Mesenchymal stem cell (in vitro differentiated cells and primary cell): ENCODE data around the gene ZBTB7C.

ENCODE experiments used
- DNase-seq: peaks from one replicate; pipeline ENCODE4 v3.0.0-alpha.2; 2013
- H2AFZ ChIP-seq: one replicate; pipeline ENCODE4 v1.6.1; 2013; ENCODE audit warnings: low read depth, mild to moderate bottlenecking, control low read depth, inconsistent platforms, low read length, moderate library complexity
- H2AK5ac ChIP-seq: 2 replicates; pipeline ENCODE4 v1.6.1; 2013; ENCODE audit warnings: low read length, moderate library complexity, mild to moderate bottlenecking, inconsistent platforms; ENCODE audit not compliant: severe bottlenecking
- H2BK120ac ChIP-seq: one replicate; pipeline ENCODE4 v1.6.1; 2013; ENCODE audit warnings: low read depth, mild to moderate bottlenecking, inconsistent platforms, low read length, moderate library complexity
- H2BK12ac ChIP-seq, 2 experiments: one replicate each; pipeline ENCODE4 v1.6.1; 2013; ENCODE audit warnings: inconsistent platforms in 2 of 2, low read length in 2 of 2, mild to moderate bottlenecking in 2 of 2, moderate library complexity in 2 of 2, control low read depth in 1 of 2
- H2BK15ac ChIP-seq: one replicate; pipeline ENCODE4 v1.6.1; 2013; ENCODE audit warnings: mild to moderate bottlenecking, low read depth, inconsistent platforms; ENCODE audit not compliant: poor library complexity, severe bottlenecking
- H2BK5ac ChIP-seq: 2 replicates; pipeline ENCODE4 v1.6.1; 2013; ENCODE audit warnings: low read depth, mild to moderate bottlenecking, low read length, control low read depth, inconsistent platforms; ENCODE audit not compliant: poor library complexity, severe bottlenecking
- H3K14ac ChIP-seq, 2 experiments: one replicate each; pipeline ENCODE4 v1.6.1; 2013; ENCODE audit warnings: inconsistent platforms in 2 of 2, low read length in 2 of 2, control low read depth in 1 of 2, mild to moderate bottlenecking in 1 of 2, moderate library complexity in 1 of 2
- H3K18ac ChIP-seq, 2 experiments: one replicate each; pipeline ENCODE4 v1.6.1; 2013; ENCODE audit warnings: inconsistent platforms in 2 of 2, low read length in 2 of 2, control low read depth in 1 of 2, low read depth in 1 of 2, mild to moderate bottlenecking in 1 of 2
- H3K23ac ChIP-seq, 2 experiments: one replicate each; pipeline ENCODE4 v1.6.1; 2013; ENCODE audit warnings: inconsistent platforms in 2 of 2, low read length in 2 of 2, mild to moderate bottlenecking in 2 of 2, moderate library complexity in 2 of 2, control low read depth in 1 of 2
- H3K27ac ChIP-seq: 2 replicates; pipeline ENCODE4 v1.5.1; 2013; ENCODE audit warnings: mild to moderate bottlenecking, moderate library complexity, low read length, control low read depth, inconsistent platforms; ENCODE audit not compliant: poor library complexity, severe bottlenecking
- H3K27me3 ChIP-seq, 2 experiments: 2 replicates each; pipeline versions ENCODE4 v1.6.1 to v1.7.0; 2013; ENCODE audit warnings: low read length in 2 of 2, mild to moderate bottlenecking in 2 of 2, moderate library complexity in 2 of 2, control low read depth in 1 of 2, inconsistent platforms in 1 of 2; ENCODE audit not compliant: control insufficient read depth in 1 of 2, insufficient read depth in 1 of 2
- H3K36me3 ChIP-seq, 2 experiments: 2 replicates each; pipeline versions ENCODE4 v1.6.1 to v1.7.0; 2013; ENCODE audit warnings: low read length in 2 of 2, control low read depth in 1 of 2, inconsistent platforms in 1 of 2, low read depth in 1 of 2, mild to moderate bottlenecking in 1 of 2; ENCODE audit not compliant: insufficient read depth in 2 of 2, control insufficient read depth in 1 of 2
- H3K4ac ChIP-seq, 2 experiments: one replicate each; pipeline ENCODE4 v1.6.1; 2013; ENCODE audit warnings: inconsistent platforms in 2 of 2, low read length in 2 of 2, mild to moderate bottlenecking in 2 of 2, moderate library complexity in 2 of 2, control low read depth in 1 of 2, low read depth in 1 of 2
- H3K4me1 ChIP-seq: 2 replicates; pipeline ENCODE4 v1.6.1; 2013; ENCODE audit warnings: low read depth, low read length, control low read depth; ENCODE audit not compliant: control insufficient read depth, insufficient read depth
- H3K4me2 ChIP-seq: 2 replicates; pipeline ENCODE4 v1.6.1; 2013; ENCODE audit warnings: low read length, mild to moderate bottlenecking, inconsistent platforms; ENCODE audit not compliant: poor library complexity, severe bottlenecking
- H3K4me3 ChIP-seq, 2 experiments: 2 replicates each; pipeline versions ENCODE4 v1.5.1 to v1.7.0; 2013; ENCODE audit warnings: low read length in 2 of 2, mild to moderate bottlenecking in 2 of 2, control low read depth in 1 of 2, low read depth in 1 of 2; ENCODE audit not compliant: insufficient read depth in 1 of 2
- H3K79me1 ChIP-seq: replicated peaks from 2 replicates; pipeline ENCODE4 v1.6.1; 2013; ENCODE audit warnings: mild to moderate bottlenecking, control low read depth, low read length, inconsistent platforms; ENCODE audit not compliant: poor library complexity, severe bottlenecking
- H3K9ac ChIP-seq: 2 replicates; pipeline ENCODE4 v1.7.0; 2013; ENCODE audit warnings: mild to moderate bottlenecking, low read length, moderate library complexity
- H3K9me3 ChIP-seq: 2 replicates; pipeline ENCODE4 v1.7.0; 2013; ENCODE audit warnings: mild to moderate bottlenecking, low read length; ENCODE audit not compliant: control insufficient read depth
- H4K8ac ChIP-seq: one replicate; pipeline ENCODE4 v1.6.1; 2013; ENCODE audit warnings: inconsistent platforms, mild to moderate bottlenecking, low read length, moderate library complexity
- H4K91ac ChIP-seq: one replicate; pipeline ENCODE4 v1.6.1; 2013; ENCODE audit warnings: mild to moderate bottlenecking, low read length, inconsistent platforms
- WGBS: methylation state at CpG from one replicate; pipeline ENCODE4 v1.1.7; 2013; ENCODE audit warnings: mixed read lengths; 5-methylcytosine and 5-hydroxymethylcytosine counted together

ZBTB7C gene

DNA sequence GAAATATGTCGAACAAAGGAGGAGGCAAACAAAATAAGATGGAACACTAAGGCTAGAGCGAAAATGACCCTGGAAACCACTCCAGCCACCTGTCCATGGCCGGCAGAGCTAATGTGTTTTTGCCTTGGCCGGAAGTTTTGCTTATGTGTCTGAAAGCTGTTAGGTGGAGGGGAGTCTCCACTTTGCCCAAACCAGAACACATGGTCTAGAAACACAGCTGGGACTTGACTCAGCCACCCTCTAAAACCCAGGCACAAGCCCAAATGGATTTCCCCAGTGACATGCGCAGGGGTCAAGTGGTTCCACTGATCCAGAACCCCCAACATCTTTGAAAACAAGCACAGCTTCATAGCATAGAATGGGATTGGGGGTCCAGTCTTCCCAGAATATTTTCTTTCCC is 159.3 kb downstream of the ZBTB7C start:
- Histone ChIP-seq H3K4me3 (no peak overlapping the region), H3K79me1 (no peaks in the 10 kb centered on the region), H3K4ac (no peak overlapping the region)

GRCh38 chr18:48244530-48244929 is 164.7 kb downstream of the ZBTB7C start:
- H4K8ac ChIP-seq = no peak overlapping the region
- no peak overlapping the region for H2AFZ ChIP-seq
- H2BK12ac ChIP-seq = no peak overlapping the region
- H2BK120ac ChIP-seq = no peak overlapping the region
- H2BK5ac ChIP-seq = no peak overlapping the region
- H3K36me3 ChIP-seq = no peaks in the 10 kb centered on the region
- no peak overlapping the region for H3K4me2 ChIP-seq
- H3K9me3 ChIP-seq = peaks cover 10% of the 10 kb centered on the region
- no peak overlapping the region for H2AK5ac ChIP-seq
- H3K79me1 ChIP-seq = no peaks in the 10 kb centered on the region
- H2BK15ac ChIP-seq = no peak overlapping the region
- no peak overlapping the region for H4K91ac ChIP-seq
- no peak overlapping the region for H3K23ac ChIP-seq
- H3K9ac ChIP-seq = no peak overlapping the region
- H3K4ac ChIP-seq = no peak overlapping the region
- no peak overlapping the region for H3K4me3 ChIP-seq
- H3K14ac ChIP-seq = no peak overlapping the region
- no peaks in the 10 kb centered on the region for H3K4me1 ChIP-seq
- DNase-seq = no peak
- H3K18ac ChIP-seq = no peak overlapping the region
- peaks cover 0 to under 1% of the 10 kb centered on the region in 2 experiments for H3K27me3 ChIP-seq
- no peak overlapping the region for H3K27ac ChIP-seq

More for the DNA sequence above, 159.3 kb downstream of the ZBTB7C start:
- Histone ChIP-seq H2BK120ac (no peak overlapping the region), H2AFZ (no peak overlapping the region), H3K18ac (no peak overlapping the region), H3K4me2 (no peak overlapping the region), H3K27me3 (peaks cover 0 to 29% of the 10 kb centered on the region in 2 experiments), H3K9me3 (no peaks in the 10 kb centered on the region), H2BK5ac (no peak overlapping the region), H4K8ac (no peak overlapping the region), H3K36me3 (no peaks in the 10 kb centered on the region), H2BK12ac (no peak overlapping the region), H3K9ac (no peak overlapping the region), H4K91ac (no peak overlapping the region), H3K23ac (no peak overlapping the region), H3K27ac (no peak overlapping the region), H3K14ac (no peak overlapping the region), H2AK5ac (no peak overlapping the region), H2BK15ac (no peak overlapping the region), H3K4me1 (no peaks in the 10 kb centered on the region)
- 82% methylated on average over 5 of the region's 5 CpGs for WGBS
- DNase-seq = no peak

DNA sequence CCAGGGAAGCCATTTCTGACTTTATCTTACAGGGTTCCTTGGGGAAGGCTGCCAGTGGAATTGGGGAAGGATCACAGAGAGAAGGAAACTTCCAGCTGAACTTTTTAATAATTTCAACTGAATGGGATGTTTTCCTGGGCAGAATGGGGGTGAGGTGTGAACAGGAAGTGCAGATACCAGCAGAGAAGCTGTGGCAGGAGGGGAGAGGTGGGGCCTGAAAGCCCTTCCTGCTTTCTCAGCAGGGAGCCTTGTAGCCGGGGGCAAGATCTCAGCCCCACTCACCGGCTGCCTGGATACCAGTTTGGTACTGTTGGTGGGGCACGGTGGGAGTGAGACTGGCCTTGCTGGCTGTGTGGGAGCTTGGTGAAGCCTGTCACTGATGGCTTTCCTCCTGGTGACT is 170.5 kb downstream of the ZBTB7C start:
- peaks cover 10% of the 10 kb centered on the region for H3K9me3 ChIP-seq
- no peak overlapping the region for H2AFZ ChIP-seq
- H4K91ac ChIP-seq = no peak overlapping the region
- no peak overlapping the region for H2BK15ac ChIP-seq
- H3K4me3 ChIP-seq = no peak overlapping the region
- no peaks in the 10 kb centered on the region for H3K4me1 ChIP-seq
- no peak overlapping the region for H3K9ac ChIP-seq
- 46% methylated on average over 3 of the region's 3 CpGs for WGBS
- DNase-seq = no peak
- no peak overlapping the region for H3K18ac ChIP-seq
- no peaks in the 10 kb centered on the region for H3K36me3 ChIP-seq
- no peaks in the 10 kb centered on the region for H3K79me1 ChIP-seq
- peaks cover 3 to 6% of the 10 kb centered on the region in 2 experiments for H3K27me3 ChIP-seq
- no peak overlapping the region for H2BK120ac ChIP-seq
- no peak overlapping the region for H3K14ac ChIP-seq
- H2BK12ac ChIP-seq = no peak overlapping the region
- H3K4me2 ChIP-seq = no peak overlapping the region
- no peak overlapping the region for H3K4ac ChIP-seq
- no peak overlapping the region for H2AK5ac ChIP-seq
- H2BK5ac ChIP-seq = no peak overlapping the region
- no peak overlapping the region for H3K23ac ChIP-seq
- H3K27ac ChIP-seq = no peak overlapping the region
- H4K8ac ChIP-seq = no peak overlapping the region

GRCh38 chr18:48238206-48238605 is 171.0 kb downstream of the ZBTB7C start:
- Histone ChIP-seq H3K23ac (no peak overlapping the region), H3K9ac (no peak overlapping the region), H3K14ac (no peak overlapping the region), H3K36me3 (no peaks in the 10 kb centered on the region), H3K18ac (no peak overlapping the region), H2AK5ac (no peak overlapping the region), H3K9me3 (peaks cover 10% of the 10 kb centered on the region), H3K4me2 (no peak overlapping the region), H2AFZ (no peak overlapping the region), H2BK12ac (no peak overlapping the region), H3K4me1 (no peaks in the 10 kb centered on the region), H2BK15ac (no peak overlapping the region), H3K27me3 (peaks cover 3 to 10% of the 10 kb centered on the region in 2 experiments), H4K91ac (no peak overlapping the region), H3K79me1 (no peaks in the 10 kb centered on the region), H3K4me3 (no peak overlapping the region), H3K4ac (no peak overlapping the region), H2BK5ac (no peak overlapping the region), H3K27ac (no peak overlapping the region), H2BK120ac (no peak overlapping the region), H4K8ac (no peak overlapping the region)
- 78% methylated on average over 3 of the region's 3 CpGs for WGBS
- no peak for DNase-seq
